OCI-LY7 (cell line): ENCODE measurements around the gene RDH14. TPM values are rescaled to one million over a fixed set of nuclear protein-coding genes. Genes with fewer than 3 reads are reported as not detected.

ENCODE experiments used
- BruUV-seq: library from RNA; stranded (reverse); fragments of 400-500 nt; replicated peaks from 2 replicates; lab custom pipeline; 2021; lab: Mats Ljungman, UMichigan
- CTCF ChIA-PET: fragments of 300-600 bp; sonication (Branson Sonifier 250); formaldehyde crosslinking; loops from one replicate; lab custom pipeline; 2022; ENCODE audit warnings: antibody characterized with exemption; ENCODE audit not compliant: unreplicated experiment; lab: Charles Lee
- POLR2A ChIA-PET: fragments of 300-600 bp; sonication (Branson Sonifier 250); formaldehyde crosslinking; loops from one replicate; lab custom pipeline; 2022; ENCODE audit warnings: antibody characterized with exemption; lab: Charles Lee
- DNase-seq: peaks from one replicate; pipeline ENCODE4 v3.0.0-alpha.2; 2015; ENCODE audit warnings: low spot score
- H2AFZ ChIP-seq: fragments of 200-600 bp; sonication (generic), shearing (Covaris generic); 2 replicates; pipeline ENCODE4 v1.6.1; 2014; ENCODE audit warnings: mild to moderate bottlenecking, antibody characterized with exemption, low read length, moderate library complexity
- H3K27ac ChIP-seq: fragments of 200-600 bp; sonication (generic); 2 replicates; pipeline ENCODE4 v1.5.1; 2014; ENCODE audit warnings: mixed run types, low read depth, mild to moderate bottlenecking, moderate library complexity, low read length, inconsistent platforms; ENCODE audit not compliant: poor library complexity, severe bottlenecking
- H3K36me3 ChIP-seq: fragments of 200-600 bp; sonication (generic); 2 replicates; pipeline ENCODE4 v1.6.1; 2014; ENCODE audit warnings: mild to moderate bottlenecking, antibody characterized with exemption, low read length, moderate library complexity, mixed read lengths; ENCODE audit not compliant: insufficient read depth
- H3K4me1 ChIP-seq: fragments of 200-600 bp; sonication (generic); 2 replicates; pipeline ENCODE4 v1.5.1; 2014; ENCODE audit warnings: mild to moderate bottlenecking, low read length; ENCODE audit not compliant: insufficient read depth, poor library complexity, severe bottlenecking
- H3K4me2 ChIP-seq: fragments of 200-600 bp; sonication (generic); 2 replicates; pipeline ENCODE4 v1.6.1; 2014; ENCODE audit warnings: mild to moderate bottlenecking, low read length
- H3K4me3 ChIP-seq: fragments of 200-600 bp; sonication (generic); 2 replicates; pipeline ENCODE4 v1.5.1; 2014; ENCODE audit warnings: mild to moderate bottlenecking, low read depth, low read length; ENCODE audit not compliant: poor library complexity, severe bottlenecking
- H3K79me2 ChIP-seq: fragments of 200-600 bp; sonication (generic); 2 replicates; pipeline ENCODE4 v1.6.1; 2016; ENCODE audit warnings: low read depth, mild to moderate bottlenecking, low read length, moderate library complexity, mixed read lengths; ENCODE audit not compliant: insufficient read depth
- H3K9me2 ChIP-seq: fragments of 200-600 bp; sonication (generic); 2 replicates; pipeline ENCODE4 v1.6.1; 2016; ENCODE audit warnings: mild to moderate bottlenecking, low read length, mixed read lengths; ENCODE audit not compliant: insufficient read depth
- H3K9me3 ChIP-seq: fragments of 200-600 bp; sonication (generic); 2 replicates; pipeline ENCODE4 v1.6.1; 2014; ENCODE audit warnings: mild to moderate bottlenecking, mixed run types, low read length, mixed read lengths
- H4K20me1 ChIP-seq: fragments of 200-600 bp; sonication (generic); 2 replicates; pipeline ENCODE4 v1.6.1; 2014; ENCODE audit warnings: mild to moderate bottlenecking, antibody characterized with exemption, low read length, moderate library complexity, mixed read lengths; ENCODE audit not compliant: insufficient read depth
- EZH2phosphoT487 ChIP-seq: fragments of 200-600 bp; sonication (generic); IDR thresholded peaks from 2 replicates; pipeline ENCODE4 v1.6.1; 2018; ENCODE audit warnings: low read depth, borderline replicate concordance, mild to moderate bottlenecking, mixed run types, antibody characterized with exemption, low read length, moderate library complexity, mixed read lengths
- intact Hi-C: fragments of 100-400 bp; cut with micrococcal nuclease; formaldehyde crosslinking; loops from one replicate; pipeline ENCODE4 v1.10.0; 2022; ENCODE audit not compliant: unreplicated experiment
- total RNA-seq, 2 experiments: library from RNA; depleted of rRNA in 1 of 2; stranded (reverse); fragments of >200 nt in 1 of 2; shearing (Covaris generic) in 1 of 2; gene quantifications; 2 replicates each; pipeline ENCODE4 v1.2.3, GENCODE V29; 2014 to 2022
- TF ChIP-seq, protein P1 (sequence below): fragments of 200-600 bp; sonication (generic); conservative IDR thresholded peaks from 2 replicates; pipeline ENCODE4 v1.5.1; 2014; ENCODE audit warnings: mild to moderate bottlenecking, antibody characterized with exemption, low read length, moderate library complexity, mixed read lengths

RDH14 gene
- total RNA-seq, 2 experiments from 2014 or later = 20.6 to 25.2 TPM

GRCh38 chr2:18550433-18550832, 10.0 kb downstream of the RDH14 start:
- no peaks in the 10 kb centered on the region; the same call in 1 of the 2 replicates for H3K9me2 ChIP-seq
- H3K27ac ChIP-seq = no peak overlapping the region
- H3K4me2 ChIP-seq = no peak overlapping the region
- peaks cover 9% of the 10 kb centered on the region; the same call in 1 of the 2 replicates for H4K20me1 ChIP-seq
- CTCF ChIA-PET = no interaction called here
- TF ChIP-seq EZH2phosphoT487 = no peak
- TF ChIP-seq, protein P1, sequence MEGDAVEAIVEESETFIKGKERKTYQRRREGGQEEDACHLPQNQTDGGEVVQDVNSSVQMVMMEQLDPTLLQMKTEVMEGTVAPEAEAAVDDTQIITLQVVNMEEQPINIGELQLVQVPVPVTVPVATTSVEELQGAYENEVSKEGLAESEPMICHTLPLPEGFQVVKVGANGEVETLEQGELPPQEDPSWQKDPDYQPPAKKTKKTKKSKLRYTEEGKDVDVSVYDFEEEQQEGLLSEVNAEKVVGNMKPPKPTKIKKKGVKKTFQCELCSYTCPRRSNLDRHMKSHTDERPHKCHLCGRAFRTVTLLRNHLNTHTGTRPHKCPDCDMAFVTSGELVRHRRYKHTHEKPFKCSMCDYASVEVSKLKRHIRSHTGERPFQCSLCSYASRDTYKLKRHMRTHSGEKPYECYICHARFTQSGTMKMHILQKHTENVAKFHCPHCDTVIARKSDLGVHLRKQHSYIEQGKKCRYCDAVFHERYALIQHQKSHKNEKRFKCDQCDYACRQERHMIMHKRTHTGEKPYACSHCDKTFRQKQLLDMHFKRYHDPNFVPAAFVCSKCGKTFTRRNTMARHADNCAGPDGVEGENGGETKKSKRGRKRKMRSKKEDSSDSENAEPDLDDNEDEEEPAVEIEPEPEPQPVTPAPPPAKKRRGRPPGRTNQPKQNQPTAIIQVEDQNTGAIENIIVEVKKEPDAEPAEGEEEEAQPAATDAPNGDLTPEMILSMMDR = no peak
- no peaks in the 10 kb centered on the region for H3K9me3 ChIP-seq
- no peak for DNase-seq
- H3K36me3 ChIP-seq = peaks cover 39% of the 10 kb centered on the region
- H3K4me3 ChIP-seq = no peak overlapping the region
- H3K4me1 ChIP-seq = peaks cover 13% of the 10 kb centered on the region
- H2AFZ ChIP-seq = no peak overlapping the region
- no TSS peak for BruUV-seq
- POLR2A ChIA-PET = no interaction called here
- intact Hi-C loops = no loop called here
- peaks cover 5% of the 10 kb centered on the region; the same call in 1 of the 2 replicates for H3K79me2 ChIP-seq

- H3K79me2 ChIP-seq = peaks cover under 1% of the 10 kb centered on the region; the same call in 1 of the 2 replicates
- no peak overlapping the region for H3K27ac ChIP-seq
- ChIA-PET CTCF (interaction anchor here (0.6 kb wide), 1 partner anchor 280 kb away, joined by 3 read pairs; no protein-coding TSS in a partner anchor), POLR2A (interaction anchor here (1.1 kb wide), 1 partner anchor 11 kb away, joined by 4 read pairs; no protein-coding TSS in a partner anchor)
- H3K4me2 ChIP-seq = no peak overlapping the region
- H3K36me3 ChIP-seq = peaks cover 26% of the 10 kb centered on the region
- H4K20me1 ChIP-seq = peaks cover 9% of the 10 kb centered on the region; the same call in 1 of the 2 replicates
- peaks cover 13% of the 10 kb centered on the region for H3K4me1 ChIP-seq
- TF ChIP-seq EZH2phosphoT487 = no peak
- TF ChIP-seq, protein P1 = no peak
- BruUV-seq = no TSS peak
- intact Hi-C loops = no loop called here
- H3K9me3 ChIP-seq = no peaks in the 10 kb centered on the region
- no peaks in the 10 kb centered on the region; the same call in 1 of the 2 replicates for H3K9me2 ChIP-seq
- no peak for DNase-seq
- H2AFZ ChIP-seq = no peak overlapping the region
- no peak overlapping the region for H3K4me3 ChIP-seq
Measured at GRCh38 chr2:18549083-18549482, 11.4 kb downstream of the RDH14 start.

- Histone ChIP-seq H3K4me2 (no peak overlapping the region), H3K9me2 (no peaks in the 10 kb centered on the region; the same call in 1 of the 2 replicates), H2AFZ (no peak overlapping the region), H4K20me1 (peaks cover 9% of the 10 kb centered on the region; the same call in 1 of the 2 replicates), H3K79me2 (no peaks in the 10 kb centered on the region), H3K4me1 (peaks cover 13% of the 10 kb centered on the region), H3K27ac (no peak overlapping the region), H3K36me3 (peaks cover 22% of the 10 kb centered on the region; the same call in 1 of the 2 replicates), H3K4me3 (no peak overlapping the region), H3K9me3 (no peaks in the 10 kb centered on the region)
- TF ChIP-seq, protein P1 = no peak
- no peak for TF ChIP-seq EZH2phosphoT487
- intact Hi-C loops = no loop called here
- BruUV-seq = no TSS peak
- ChIA-PET CTCF (interaction anchor here (0.6 kb wide), 1 partner anchor 280 kb away, joined by 3 read pairs; no protein-coding TSS in a partner anchor), POLR2A (interaction anchor here (1.1 kb wide), 1 partner anchor 11 kb away, joined by 4 read pairs; no protein-coding TSS in a partner anchor)
- DNase-seq = no peak
Measured at GRCh38 chr2:18548621-18549020, 11.8 kb downstream of the RDH14 start.
